Fibroblast of lung (primary cell): ENCODE measurements around the gene PPP3R1. TPM values are rescaled to one million over a fixed set of nuclear protein-coding genes. Genes with fewer than 3 reads are reported as not detected.

Experiments
- DNase-seq, 2 donors: peaks; one replicate each; pipeline versions ENCODE4 v3.0.0 to v3.0.0-alpha.2; 2010; ENCODE audit warnings: low read depth in 2 of 2
- H2AFZ ChIP-seq: 2 replicates; pipeline ENCODE4 v1.5.1; 2012; ENCODE audit warnings: low read length, control low read depth, inconsistent platforms
- H3K27ac ChIP-seq: 2 replicates; pipeline ENCODE4 v1.5.1; 2011; ENCODE audit warnings: low read length, control low read depth; ENCODE audit not compliant: insufficient read depth
- H3K27me3 ChIP-seq: 2 replicates; pipeline ENCODE4 v1.5.1; 2011; ENCODE audit warnings: mild to moderate bottlenecking, low read length; ENCODE audit not compliant: control insufficient read depth, insufficient read depth
- H3K36me3 ChIP-seq: 2 replicates; pipeline ENCODE4 v1.5.1; 2011; ENCODE audit warnings: low read length; ENCODE audit not compliant: control insufficient read depth, insufficient read depth
- H3K4me1 ChIP-seq: 2 replicates; pipeline ENCODE4 v1.5.1; 2011; ENCODE audit warnings: low read length; ENCODE audit not compliant: control insufficient read depth, insufficient read depth; ENCODE audit errors: extremely low read depth
- H3K4me2 ChIP-seq: 2 replicates; pipeline ENCODE4 v1.5.1; 2011; ENCODE audit warnings: low read length, control low read depth; ENCODE audit not compliant: insufficient read depth; ENCODE audit errors: extremely low read depth
- H3K4me3 ChIP-seq, 4 experiments: fragments of 200-600 bp in 1 of 4; sonication (generic) in 1 of 4; replicated peaks in 1 of 4; 2 replicates each; pipeline ENCODE4 v1.5.1; 2011 to 2016; ENCODE audit warnings: low read length in 4 of 4, low read depth in 3 of 4, mild to moderate bottlenecking in 3 of 4, control low read depth in 2 of 4, inconsistent platforms in 1 of 4, mixed read lengths in 1 of 4; ENCODE audit not compliant: insufficient read depth in 1 of 4; ENCODE audit errors: control extremely low read depth in 1 of 4
- H3K79me2 ChIP-seq: 2 replicates; pipeline ENCODE4 v1.5.1; 2012; ENCODE audit warnings: mild to moderate bottlenecking, low read length, inconsistent platforms; ENCODE audit not compliant: control insufficient read depth, insufficient read depth
- H3K9ac ChIP-seq: 2 replicates; pipeline ENCODE4 v1.5.1; 2011; ENCODE audit warnings: mild to moderate bottlenecking, low read length, control low read depth; ENCODE audit not compliant: insufficient read depth
- H3K9me3 ChIP-seq: 2 replicates; pipeline ENCODE4 v1.5.1; 2012; ENCODE audit warnings: low read depth, low read length; ENCODE audit not compliant: control insufficient read depth, insufficient read depth
- H4K20me1 ChIP-seq: 2 replicates; pipeline ENCODE4 v1.5.1; 2011; ENCODE audit warnings: low read length; ENCODE audit not compliant: control insufficient read depth, insufficient read depth; ENCODE audit errors: extremely low read depth
- EZH2 ChIP-seq: IDR thresholded peaks from 2 replicates; pipeline ENCODE4 v1.5.1; 2012; ENCODE audit warnings: low read length, control low read depth, mild to moderate bottlenecking; ENCODE audit errors: missing control alignments
- polyA plus RNA-seq, 2 donors: library from polyadenylated mRNA; depleted of rRNA in 1 of 2; stranded (reverse) in 1 of 2; unstranded in 1 of 2; fragments of >200 nt; gene quantifications; 2 replicates each; pipeline ENCODE4 v1.2.1, GENCODE V29; 2011 to 2012; ENCODE audit warnings: missing spikeins in 1 of 2
- total RNA-seq: library from RNA; depleted of rRNA; stranded (reverse); fragments of >200 nt; gene quantifications from 2 replicates; pipeline ENCODE4 v1.2.1, GENCODE V29; 2014
- TF ChIP-seq, protein P1 (sequence below), 2 donors: IDR thresholded peaks in 1 of 2; conservative IDR thresholded peaks in 1 of 2; 1 replicate in 1 of 2; 2 replicates in 1 of 2; pipeline ENCODE4 v1.5.1; 2011 to 2012; ENCODE audit warnings: low read length in 2 of 2, control low read depth in 1 of 2, inconsistent platforms in 1 of 2, low read depth in 1 of 2, mild to moderate bottlenecking in 1 of 2

Gene PPP3R1
- total and polyA plus RNA-seq, 2 donors (not counting 1 experiment from before 2014, with no cell fraction given), result 22.8 to 51.3 TPM

DNA sequence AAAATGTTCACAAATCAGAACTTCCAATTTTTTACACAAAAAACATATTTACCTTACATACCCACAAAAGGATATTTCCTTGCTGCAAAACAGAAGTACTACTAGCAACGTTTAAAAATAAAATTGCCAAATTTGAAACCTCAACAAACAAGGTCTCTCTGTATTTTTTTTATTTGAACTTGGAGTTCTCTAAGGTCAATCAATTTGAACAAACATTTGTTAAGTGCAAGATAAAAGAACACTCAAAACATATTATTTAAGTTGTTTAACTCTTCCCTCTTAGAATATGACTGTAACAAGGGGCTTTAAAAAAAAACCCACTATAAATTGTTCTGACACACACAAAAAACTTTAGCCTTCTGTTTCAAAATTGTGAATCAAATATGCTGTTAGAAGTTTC, 65.0 kb downstream of the PPP3R1 start:
- no peaks in the 10 kb centered on the region for H3K36me3 ChIP-seq
- H2AFZ ChIP-seq, result no peak overlapping the region
- TF ChIP-seq EZH2, result no peak
- TF ChIP-seq, protein P1, sequence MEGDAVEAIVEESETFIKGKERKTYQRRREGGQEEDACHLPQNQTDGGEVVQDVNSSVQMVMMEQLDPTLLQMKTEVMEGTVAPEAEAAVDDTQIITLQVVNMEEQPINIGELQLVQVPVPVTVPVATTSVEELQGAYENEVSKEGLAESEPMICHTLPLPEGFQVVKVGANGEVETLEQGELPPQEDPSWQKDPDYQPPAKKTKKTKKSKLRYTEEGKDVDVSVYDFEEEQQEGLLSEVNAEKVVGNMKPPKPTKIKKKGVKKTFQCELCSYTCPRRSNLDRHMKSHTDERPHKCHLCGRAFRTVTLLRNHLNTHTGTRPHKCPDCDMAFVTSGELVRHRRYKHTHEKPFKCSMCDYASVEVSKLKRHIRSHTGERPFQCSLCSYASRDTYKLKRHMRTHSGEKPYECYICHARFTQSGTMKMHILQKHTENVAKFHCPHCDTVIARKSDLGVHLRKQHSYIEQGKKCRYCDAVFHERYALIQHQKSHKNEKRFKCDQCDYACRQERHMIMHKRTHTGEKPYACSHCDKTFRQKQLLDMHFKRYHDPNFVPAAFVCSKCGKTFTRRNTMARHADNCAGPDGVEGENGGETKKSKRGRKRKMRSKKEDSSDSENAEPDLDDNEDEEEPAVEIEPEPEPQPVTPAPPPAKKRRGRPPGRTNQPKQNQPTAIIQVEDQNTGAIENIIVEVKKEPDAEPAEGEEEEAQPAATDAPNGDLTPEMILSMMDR (conservative IDR thresholded peaks at IDR 0.05 in 1 of 2, IDR thresholded peaks at IDR 0.05 in 1 of 2; ENCODE audit: low read depth in 1 of 2, low read length in 2 of 2), result no peak
- peaks cover 43% of the 10 kb centered on the region for H3K79me2 ChIP-seq
- no peak overlapping the region for H3K4me2 ChIP-seq
- H4K20me1 ChIP-seq, result no peaks in the 10 kb centered on the region
- no peak for DNase-seq
- no peak overlapping the region for H3K9ac ChIP-seq
- no peak overlapping the region for H3K27ac ChIP-seq
- no peaks in the 10 kb centered on the region for H3K9me3 ChIP-seq
- H3K4me1 ChIP-seq, result peaks cover 4% of the 10 kb centered on the region
- no peaks in the 10 kb centered on the region for H3K27me3 ChIP-seq
- H3K4me3 ChIP-seq, result no peak overlapping the region

DNA sequence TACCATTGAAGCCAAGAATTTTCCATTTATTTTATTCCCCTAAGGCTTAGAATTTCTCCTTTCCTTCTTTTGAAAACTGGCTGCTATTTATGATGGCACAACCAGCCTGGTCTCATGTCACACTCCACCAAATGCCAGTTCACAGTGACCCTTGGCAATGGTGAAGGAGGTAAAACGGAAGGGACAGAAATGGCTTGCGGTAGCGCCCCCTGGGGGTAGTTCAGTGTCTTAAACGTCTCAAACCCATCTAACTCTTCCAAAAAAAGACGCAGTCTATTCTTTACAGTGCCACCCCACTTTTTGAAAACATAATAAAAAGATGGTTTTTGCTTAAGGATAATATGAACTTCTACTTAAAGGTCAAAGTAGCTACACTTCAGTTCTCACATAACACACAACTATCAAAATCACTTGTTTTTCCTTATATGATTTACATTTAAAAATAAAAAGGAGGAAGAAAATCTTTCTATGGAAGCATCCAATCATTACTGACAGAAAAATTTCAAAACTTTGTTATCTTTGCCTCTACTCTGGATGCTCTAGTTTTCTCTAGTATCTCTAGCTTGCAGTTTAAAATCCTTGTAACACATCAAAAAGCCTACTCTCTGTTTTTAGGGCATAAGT, 66.7 kb downstream of the PPP3R1 start:
- H4K20me1 ChIP-seq, result no peaks in the 10 kb centered on the region
- DNase-seq, result peak; percentile 27 to 56
- H3K9ac ChIP-seq, result no peak overlapping the region

DNA sequence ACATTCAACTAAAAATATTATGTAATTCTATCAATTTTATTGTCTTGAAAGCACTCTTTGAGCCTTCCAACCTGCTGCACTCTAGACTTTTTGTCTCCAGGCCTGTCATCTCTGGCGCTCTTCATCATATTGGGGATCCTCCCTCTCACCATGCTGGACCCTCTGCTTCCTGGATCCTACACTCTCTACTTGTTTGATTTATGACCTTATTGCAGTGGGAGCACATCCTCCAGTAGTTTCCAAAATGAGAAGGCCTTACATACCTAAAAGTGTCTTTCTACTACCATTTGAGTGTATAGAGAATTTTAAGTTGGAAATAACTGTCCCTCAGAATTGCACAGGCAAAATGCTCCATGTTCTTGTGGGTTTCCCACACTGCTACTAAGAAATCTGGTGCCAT, 69.4 kb downstream of the PPP3R1 start:
- no peak for DNase-seq
- no peak overlapping the region for H3K27ac ChIP-seq
- peaks cover 11% of the 10 kb centered on the region for H3K79me2 ChIP-seq

More for the DNA sequence above, 66.7 kb downstream of the PPP3R1 start:
- no peaks in the 10 kb centered on the region for H3K4me1 ChIP-seq
- H3K4me3 ChIP-seq, result no peak overlapping the region
- peaks cover 31% of the 10 kb centered on the region for H3K79me2 ChIP-seq
- no peak overlapping the region for H3K4me2 ChIP-seq
- H3K9me3 ChIP-seq, result no peaks in the 10 kb centered on the region
- H2AFZ ChIP-seq, result no peak overlapping the region
- no peak for TF ChIP-seq EZH2
- TF ChIP-seq, protein P1 (conservative IDR thresholded peaks at IDR 0.05 in 1 of 2, IDR thresholded peaks at IDR 0.05 in 1 of 2; ENCODE audit: low read depth in 1 of 2, low read length in 2 of 2), result peak; percentile 56 to 69
- H3K27ac ChIP-seq, result no peak overlapping the region
- no peaks in the 10 kb centered on the region for H3K36me3 ChIP-seq
- H3K27me3 ChIP-seq, result no peaks in the 10 kb centered on the region

More for the DNA sequence above, 69.4 kb downstream of the PPP3R1 start:
- Histone ChIP-seq H2AFZ (no peak overlapping the region), H3K27me3 (no peaks in the 10 kb centered on the region), H3K36me3 (peaks cover 1% of the 10 kb centered on the region), H3K4me2 (no peak overlapping the region), H4K20me1 (no peaks in the 10 kb centered on the region), H3K9me3 (no peaks in the 10 kb centered on the region), H3K4me1 (peaks cover 4% of the 10 kb centered on the region), H3K4me3 (no peak overlapping the region), H3K9ac (no peak overlapping the region)
- TF ChIP-seq, protein P1 (conservative IDR thresholded peaks at IDR 0.05 in 1 of 2, IDR thresholded peaks at IDR 0.05 in 1 of 2; ENCODE audit: low read depth in 1 of 2, low read length in 2 of 2), result no peak
- no peak for TF ChIP-seq EZH2
